ENCODE data around the gene DLG2.

Gene DLG2

GRCh38 chr11:83971063-83971462, 1656.1 kb downstream of the DLG2 start:
- no peak for DNase-seq (ENCODE audit: low read depth)

DNA sequence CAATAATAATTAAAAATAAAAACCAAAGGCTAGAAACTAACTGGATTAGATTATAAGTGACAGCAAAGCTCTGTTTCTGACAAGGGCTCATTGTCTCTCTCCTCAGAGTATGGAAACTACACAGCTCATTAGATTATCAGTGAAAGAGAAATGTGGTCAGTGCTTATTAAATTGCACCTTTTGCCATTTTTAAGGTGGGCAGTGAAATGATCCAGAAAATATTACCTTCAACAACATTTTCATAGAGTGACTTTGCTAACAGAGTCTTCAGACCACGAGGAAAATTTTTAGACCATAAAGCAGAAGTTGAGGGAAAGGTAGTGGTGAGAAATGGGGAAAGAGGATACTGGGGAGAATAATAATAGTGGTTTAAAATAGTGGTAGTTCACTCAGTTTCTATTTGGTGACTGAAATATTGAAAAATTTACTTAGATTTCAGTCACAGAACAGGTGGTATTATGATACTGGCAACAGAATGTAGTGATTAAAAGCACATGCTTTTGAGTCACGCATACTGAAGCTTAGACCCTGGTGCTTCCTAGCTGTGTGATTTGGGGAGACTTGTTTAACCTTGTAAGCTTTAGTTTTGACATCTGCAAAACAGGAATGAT, 1657.0 kb downstream of the DLG2 start:
- TF ChIP-seq CTCF (IDR thresholded peaks at IDR 0.05; ENCODE audit: low read depth, low read length, missing control alignments): no peak
- DNase-seq (ENCODE audit: low read depth): peak; percentile 27
- H3K4me3 ChIP-seq (ENCODE audit: low read depth, low read length): no peak overlapping the region

More at GRCh38 chr11:83971063-83971462, 1656.1 kb downstream of the DLG2 start:
- no peak for TF ChIP-seq CTCF (IDR thresholded peaks at IDR 0.05; ENCODE audit: low read depth, low read length, missing control alignments)
- no peak overlapping the region for H3K4me3 ChIP-seq (ENCODE audit: low read depth, low read length)

DNA sequence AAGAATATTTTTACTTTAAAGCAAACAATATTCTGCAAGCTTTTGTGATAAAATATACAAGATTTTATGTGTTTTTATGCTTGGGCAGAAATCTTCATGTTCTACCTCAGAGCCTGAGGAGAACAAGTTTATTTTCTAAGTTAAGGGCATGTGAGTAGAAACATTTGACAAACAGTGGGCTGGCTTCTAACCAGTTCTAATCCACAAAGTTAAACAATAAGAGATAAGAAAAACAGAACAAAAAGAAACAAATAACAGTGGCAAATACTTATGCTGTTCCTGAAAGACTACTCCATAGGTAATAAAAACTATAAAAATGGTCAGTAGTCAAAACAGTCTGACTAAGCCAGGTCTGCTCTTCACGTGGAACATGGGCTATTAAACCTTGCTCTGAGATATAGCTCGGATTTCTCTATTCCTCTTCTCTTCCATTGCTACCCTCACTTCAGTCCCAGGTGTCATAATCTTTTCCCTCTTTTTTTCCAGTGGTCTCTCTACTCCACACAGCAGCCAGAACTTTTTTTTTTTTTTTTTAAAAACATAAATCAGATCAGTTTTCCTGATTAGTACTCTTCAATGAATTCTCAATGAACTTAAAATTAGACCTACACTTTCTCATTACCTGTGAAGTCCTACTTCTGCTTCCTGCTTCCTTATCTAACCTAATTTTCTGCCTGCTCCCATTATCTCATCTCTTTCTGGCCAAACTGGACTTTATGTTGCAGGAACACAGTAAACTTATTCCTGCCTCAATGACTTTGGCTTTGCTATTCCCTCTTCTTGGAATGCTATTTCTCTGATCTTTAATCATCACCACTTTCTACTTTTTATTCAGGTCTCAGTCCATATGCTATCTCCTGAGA, 1669.9 kb downstream of the DLG2 start:
- DNase-seq (ENCODE audit: low read depth): no peak
- no peak for TF ChIP-seq CTCF (IDR thresholded peaks at IDR 0.05; ENCODE audit: low read depth, low read length, missing control alignments)
- no peak overlapping the region for H3K4me3 ChIP-seq (ENCODE audit: low read depth, low read length)

DNA sequence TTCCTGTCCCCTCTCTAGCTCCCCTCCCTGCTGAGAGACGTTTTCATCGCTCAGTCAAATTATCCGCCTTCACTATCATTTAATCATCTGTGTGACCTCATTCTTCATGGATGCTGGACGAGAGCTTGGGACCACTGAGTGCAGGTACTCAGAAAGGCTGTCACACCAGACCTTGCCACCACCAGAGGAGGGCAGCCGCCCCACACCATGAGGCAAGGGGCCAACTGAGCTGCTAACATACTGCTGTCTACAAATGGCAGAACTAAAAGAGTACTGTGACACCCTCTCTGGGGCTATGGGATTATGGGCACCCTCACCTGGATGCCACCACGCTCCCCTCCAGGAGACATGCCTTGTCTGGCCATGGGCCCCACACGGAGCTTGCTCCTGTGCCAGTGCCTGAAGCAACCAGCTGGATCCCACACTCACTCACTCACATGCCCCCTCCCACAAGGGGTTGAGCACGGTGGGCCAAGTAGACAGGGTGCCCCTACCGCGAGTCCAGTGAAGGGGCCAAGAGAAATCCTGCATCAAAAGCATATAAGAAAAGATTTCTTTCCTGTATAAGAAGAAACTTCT, 1670.9 kb downstream of the DLG2 start:
- H3K4me3 ChIP-seq (ENCODE audit: low read depth, low read length): no peak overlapping the region
- no peak for TF ChIP-seq CTCF (IDR thresholded peaks at IDR 0.05; ENCODE audit: low read depth, low read length, missing control alignments)
- DNase-seq (ENCODE audit: low read depth): no peak

DNA sequence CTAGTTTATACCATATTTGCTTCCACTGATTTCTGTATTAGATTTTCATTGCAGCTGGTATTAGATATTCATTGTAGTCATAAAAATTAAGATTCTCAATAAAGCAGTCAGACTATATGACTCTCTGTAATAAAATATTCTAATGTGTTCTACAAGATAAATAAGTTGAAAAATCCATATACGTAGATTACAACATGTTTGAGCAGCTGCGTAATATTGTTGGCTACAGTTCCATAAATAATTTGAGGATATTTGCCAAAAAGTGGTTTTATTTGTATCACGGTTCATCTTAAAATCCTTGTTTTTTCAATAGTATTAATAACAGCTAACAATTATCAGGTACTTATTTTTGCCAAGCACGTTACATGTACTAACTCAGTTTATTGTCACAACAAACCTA, 1672.4 kb downstream of the DLG2 start:
- no peak overlapping the region for H3K4me3 ChIP-seq (ENCODE audit: low read depth, low read length)
- no peak for DNase-seq (ENCODE audit: low read depth)
- TF ChIP-seq CTCF (IDR thresholded peaks at IDR 0.05; ENCODE audit: low read depth, low read length, missing control alignments): no peak

DNA sequence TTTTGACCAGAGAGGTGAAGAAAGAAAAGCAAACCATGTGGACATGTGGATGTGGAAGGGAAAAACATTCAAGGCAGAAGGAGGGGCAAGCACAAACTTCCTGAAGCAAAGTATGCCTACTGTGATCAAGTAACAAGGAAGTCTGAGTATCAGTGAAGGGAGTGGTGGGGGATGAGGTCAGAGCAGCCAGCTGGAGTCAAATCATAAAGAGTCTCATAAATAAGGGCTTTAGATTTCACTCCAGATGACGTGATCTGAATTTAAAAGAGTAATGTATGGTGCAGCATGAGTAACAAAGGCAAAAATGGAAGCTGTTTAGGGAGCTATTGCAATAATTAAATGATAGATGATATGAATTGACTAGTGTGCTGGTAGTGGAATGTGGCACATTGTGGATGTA, 1675.6 kb downstream of the DLG2 start:
- H3K4me3 ChIP-seq (ENCODE audit: low read depth, low read length): no peak overlapping the region
- TF ChIP-seq CTCF (IDR thresholded peaks at IDR 0.05; ENCODE audit: low read depth, low read length, missing control alignments): no peak
- DNase-seq (ENCODE audit: low read depth): no peak

All from GM12864 (cell line).